HG03575 (cell line): ENCODE data around the gene LRRC52.

ENCODE experiments used
- ATAC-seq: cut with Tn5 transposase; IDR thresholded peaks from one replicate; pipeline ENCODE4 v1.9.1; 2021; ENCODE audit not compliant: unreplicated experiment, insufficient number of reproducible peaks, low FRiP score; ENCODE audit errors: extremely low read depth

The LRRC52 gene, protein sequence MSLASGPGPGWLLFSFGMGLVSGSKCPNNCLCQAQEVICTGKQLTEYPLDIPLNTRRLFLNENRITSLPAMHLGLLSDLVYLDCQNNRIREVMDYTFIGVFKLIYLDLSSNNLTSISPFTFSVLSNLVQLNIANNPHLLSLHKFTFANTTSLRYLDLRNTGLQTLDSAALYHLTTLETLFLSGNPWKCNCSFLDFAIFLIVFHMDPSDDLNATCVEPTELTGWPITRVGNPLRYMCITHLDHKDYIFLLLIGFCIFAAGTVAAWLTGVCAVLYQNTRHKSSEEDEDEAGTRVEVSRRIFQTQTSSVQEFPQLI

DNA sequence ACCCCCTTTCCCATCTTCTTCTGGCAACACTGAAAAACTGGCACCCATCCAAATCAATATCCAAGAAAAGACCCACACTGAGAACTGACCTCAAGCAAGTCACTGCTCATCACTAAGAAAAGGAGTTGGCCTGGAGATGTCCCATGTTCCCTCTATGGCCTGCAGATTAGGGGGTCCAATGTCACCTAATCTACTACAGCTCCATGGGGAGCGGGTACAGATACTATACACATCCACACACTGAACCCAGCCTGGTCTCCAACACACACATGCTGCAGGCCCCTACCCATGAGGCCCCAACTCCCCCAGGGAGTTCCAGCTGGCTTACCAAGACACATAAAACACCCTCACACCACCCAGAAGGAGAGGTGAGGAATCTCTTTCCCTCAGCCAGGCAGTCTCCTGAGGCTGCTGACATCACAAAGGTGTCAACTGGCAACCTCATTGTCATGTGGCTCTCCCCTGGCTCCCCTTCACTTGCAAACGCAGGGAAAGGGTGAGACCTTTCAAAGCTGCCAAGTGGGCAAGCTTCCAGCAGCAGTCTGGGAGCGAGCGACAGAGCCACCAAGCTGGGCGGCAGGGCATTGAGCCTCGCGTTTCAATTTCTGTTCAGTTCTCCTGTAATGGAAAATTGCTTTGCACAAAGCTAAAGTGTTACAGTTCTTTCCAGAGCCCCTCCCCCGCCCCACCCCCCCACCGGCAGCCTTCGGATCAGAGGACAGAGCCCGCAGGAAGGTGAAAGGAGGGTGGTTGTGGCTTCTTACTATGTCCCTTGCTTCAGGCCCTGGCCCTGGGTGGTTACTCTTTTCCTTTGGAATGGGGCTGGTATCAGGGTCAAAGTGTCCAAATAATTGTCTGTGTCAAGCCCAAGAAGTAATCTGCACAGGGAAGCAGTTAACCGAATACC lies at the start of gene LRRC52:
Gene LRRC52 (plus strand): TSS at position 469 of the 907 bp plus-strand sequence. CDS start 297 bp downstream, at position 766.
- no peak for ATAC-seq

DNA sequence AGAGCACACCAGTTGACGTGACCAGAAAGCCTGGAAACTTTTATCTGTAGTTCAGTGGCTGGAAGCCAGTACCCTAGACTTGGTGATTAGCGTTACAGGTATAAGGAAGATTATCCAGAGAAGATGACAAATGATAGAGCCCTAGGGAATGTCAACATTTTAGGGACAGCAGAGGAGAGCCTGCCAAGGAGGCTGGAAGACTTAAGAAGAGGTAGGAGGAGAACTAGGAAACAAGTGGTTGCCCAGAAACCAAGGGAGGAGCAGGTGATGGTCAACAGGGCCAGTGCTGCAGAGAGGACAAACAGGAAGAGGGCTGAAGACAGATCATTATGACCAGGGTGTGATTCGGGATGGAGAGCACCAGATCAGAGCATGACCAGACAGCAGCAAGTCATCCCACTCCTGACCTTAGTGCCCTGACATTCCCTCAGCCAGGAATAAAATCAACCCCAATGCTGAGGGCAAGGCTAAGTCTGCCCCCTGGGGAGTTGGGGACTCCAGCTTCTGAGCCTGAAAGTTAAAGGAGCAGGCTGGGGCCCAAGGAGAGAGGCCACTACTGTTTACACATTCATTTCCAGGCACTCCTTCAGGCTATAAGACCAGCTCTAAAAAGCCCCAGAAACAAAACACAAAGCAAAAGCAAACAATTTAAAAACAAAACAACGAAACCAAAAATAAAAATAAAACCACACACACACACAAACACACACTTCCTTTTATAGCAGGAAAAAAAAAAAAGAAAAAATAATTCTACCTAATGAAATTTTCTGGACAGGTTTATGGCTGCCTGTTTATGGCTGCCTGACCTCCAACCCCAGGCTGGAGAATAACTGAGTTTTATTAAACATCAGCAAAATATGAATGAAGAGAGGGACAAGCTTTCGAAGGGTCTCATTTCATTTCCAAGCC lies 48.6 kb upstream of the LRRC52 start:
- no peak for ATAC-seq

- no peak for ATAC-seq
Measured at GRCh38 chr1:165495858-165496205, 48.0 kb upstream of the LRRC52 start.

DNA sequence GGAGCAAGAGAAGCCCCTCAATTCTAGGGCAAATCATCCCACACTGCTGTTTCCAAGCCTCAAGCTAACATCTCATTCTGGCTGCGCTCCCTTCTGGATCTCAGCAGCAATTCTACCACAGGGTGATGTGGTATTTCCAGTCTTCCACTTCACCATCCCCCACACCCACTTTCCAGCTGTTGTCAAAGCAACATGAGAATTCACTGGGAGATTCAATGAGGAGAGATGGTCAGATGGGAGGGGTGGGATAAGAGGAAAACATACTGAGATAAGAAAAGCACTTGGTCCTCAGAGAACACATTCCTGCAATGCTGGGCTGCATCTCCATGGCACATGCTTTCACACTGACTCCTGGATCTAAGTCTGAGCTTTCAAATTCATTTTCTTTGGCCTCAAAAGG lies 47.3 kb upstream of the LRRC52 start:
- ATAC-seq = no peak

DNA sequence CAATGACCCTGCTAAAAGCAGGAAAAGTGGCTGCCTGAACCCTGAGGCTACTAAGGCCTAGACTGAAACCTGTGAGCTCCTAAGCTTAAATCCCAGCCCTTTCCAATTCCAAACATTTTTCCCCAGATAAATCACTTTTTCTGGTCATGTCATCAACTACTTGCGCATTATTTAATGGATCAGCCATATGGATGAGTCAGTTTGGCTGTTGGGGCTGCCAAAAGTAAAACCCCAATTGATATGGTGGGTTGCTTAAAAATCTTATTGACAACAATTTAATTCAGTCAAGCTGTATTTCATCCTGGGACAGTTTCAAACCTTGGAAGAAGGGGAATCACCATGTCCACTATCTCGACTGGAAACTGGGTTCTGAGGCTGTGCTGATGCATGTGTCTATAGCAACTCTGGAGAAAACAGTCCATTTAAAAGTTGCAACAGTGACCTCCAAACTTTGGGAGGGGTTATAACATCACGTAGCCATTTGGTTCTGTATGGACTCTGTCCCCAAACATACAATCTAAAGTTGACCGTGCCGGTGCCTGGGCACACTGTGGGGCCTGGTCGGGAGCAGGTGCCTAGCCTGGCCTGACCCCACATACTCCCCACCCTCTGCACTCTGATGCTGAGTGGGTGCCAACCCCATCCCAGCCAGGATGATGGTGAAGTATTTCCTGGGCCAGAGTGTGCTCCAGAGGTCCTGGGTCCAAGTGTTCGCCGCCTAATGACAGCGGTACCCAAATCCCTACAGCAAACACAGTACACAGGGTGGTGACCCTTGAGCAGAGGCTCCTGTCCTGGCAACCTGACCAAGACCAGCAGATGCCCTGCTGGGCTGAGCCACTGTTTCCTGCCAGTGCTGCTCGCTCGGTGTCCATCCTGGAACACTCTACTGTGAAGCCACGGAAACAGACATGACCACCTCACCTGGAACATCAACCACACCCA lies 46.5 kb upstream of the LRRC52 start:
- no peak for ATAC-seq

- no peak for ATAC-seq
Measured at GRCh38 chr1:165501330-165501969, 42.4 kb upstream of the LRRC52 start.

DNA sequence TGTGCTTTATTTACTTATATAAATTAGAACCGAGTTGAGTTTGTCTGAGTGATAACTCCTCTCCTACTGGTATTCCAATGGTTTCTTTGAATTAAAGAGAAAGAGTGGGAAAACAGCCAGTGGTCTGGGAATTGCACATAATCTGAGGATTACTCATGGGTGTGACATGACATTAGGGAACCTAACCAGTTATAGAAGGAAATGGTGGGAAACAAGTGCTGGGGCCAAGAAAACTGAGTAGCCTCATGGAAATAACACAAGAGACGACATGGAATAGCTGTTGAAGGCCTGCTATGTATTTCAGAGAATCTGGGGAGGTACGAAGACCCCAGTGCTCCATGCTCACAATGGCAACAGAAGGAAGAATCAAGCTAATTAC lies 41.8 kb upstream of the LRRC52 start:
- ATAC-seq = no peak

GRCh38 chr1:165507570-165507969 lies 36.2 kb upstream of the LRRC52 start:
- ATAC-seq = no peak

DNA sequence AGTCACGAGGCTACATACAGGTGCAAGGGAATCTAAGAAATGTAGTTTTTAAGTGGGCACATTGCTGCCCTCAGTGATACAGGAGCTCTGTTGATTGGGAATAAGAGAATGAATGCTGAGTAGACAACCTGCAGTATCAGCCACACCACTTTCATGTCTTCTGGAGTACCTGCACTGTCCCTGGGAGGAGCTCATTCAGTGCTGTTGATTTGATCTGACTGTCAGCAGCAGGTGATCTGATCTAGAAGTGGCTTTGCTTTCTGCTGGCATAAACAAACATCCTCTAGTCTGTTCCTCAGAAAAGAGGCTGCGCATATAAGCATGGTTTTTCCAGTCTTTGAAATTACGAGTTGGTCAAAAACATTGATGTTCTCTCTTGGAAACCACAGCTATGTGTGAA lies 35.5 kb upstream of the LRRC52 start:
- ATAC-seq = no peak

- no peak for ATAC-seq
Measured at GRCh38 chr1:165512816-165513215, 31.0 kb upstream of the LRRC52 start.

GRCh38 chr1:165516469-165516868 lies 27.3 kb upstream of the LRRC52 start:
- no peak for ATAC-seq

- ATAC-seq = no peak
Measured at GRCh38 chr1:165520646-165521045, 23.2 kb upstream of the LRRC52 start.

DNA sequence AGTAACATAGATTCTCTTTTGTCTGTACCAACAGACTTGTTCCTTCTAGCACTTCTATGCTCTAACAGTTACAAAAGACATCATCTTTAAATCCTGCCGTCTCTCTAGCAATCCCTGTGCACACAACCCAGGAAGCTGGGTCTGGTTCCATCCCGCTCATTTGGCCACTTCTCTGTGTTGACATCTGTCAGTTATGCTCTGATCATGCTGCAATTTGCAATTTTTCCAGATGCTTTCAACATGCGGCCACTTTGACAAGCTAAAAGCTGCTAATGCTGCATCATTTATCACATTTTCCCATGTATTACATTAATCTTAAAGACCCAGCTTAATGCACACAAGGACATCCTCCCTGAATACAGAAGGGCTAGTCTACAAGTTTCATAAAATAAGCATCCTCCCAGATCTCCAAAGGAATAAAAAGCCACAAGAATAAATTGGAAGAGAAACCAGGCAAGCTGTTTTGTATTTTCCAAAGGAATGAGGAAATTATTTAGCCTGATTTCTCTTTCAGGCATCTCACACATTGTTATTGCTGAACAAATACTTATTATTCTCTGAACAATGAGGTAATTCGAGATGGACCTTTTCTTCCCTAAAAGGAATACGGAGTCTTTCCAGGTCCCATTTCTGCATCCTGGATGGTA lies 19.0 kb upstream of the LRRC52 start:
- no peak for ATAC-seq

- no peak for ATAC-seq
Measured at GRCh38 chr1:165525708-165526107, 18.1 kb upstream of the LRRC52 start.

DNA sequence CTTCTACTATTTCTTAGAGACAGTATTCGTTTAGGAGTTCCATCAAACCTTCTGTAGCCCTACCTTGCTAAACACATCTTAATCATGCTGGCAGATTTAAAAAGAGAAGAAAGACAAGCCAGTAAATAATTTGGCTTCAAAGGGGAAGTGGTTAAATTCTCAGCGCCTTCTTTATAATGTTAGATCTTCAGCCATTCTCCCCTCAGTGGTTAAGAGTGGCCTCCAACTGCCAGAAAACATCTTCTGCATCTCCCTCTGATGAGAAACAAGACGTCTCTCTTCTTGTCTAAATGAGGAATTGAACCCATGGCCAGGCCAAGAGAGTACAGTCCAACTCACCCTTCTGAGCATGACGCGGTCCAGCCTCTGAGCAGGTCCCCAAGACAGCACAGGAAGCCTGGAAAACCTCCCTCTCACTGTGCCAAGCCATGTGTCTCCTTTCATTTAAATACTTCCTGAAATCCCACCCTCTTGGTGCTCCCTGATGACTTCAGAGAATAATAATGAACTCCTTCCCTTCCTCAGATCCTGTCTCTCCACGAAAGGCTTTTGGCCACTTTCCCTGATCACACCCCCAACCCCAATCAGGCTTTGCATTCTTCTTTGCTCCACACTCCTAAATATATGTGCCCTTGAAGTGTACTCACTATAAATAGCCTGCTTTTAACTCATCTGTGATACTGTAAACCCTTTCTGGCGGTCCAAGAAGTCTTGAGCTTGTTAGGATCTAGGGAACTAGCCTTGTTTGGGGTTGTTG lies 16.4 kb upstream of the LRRC52 start:
- ATAC-seq = no peak

DNA sequence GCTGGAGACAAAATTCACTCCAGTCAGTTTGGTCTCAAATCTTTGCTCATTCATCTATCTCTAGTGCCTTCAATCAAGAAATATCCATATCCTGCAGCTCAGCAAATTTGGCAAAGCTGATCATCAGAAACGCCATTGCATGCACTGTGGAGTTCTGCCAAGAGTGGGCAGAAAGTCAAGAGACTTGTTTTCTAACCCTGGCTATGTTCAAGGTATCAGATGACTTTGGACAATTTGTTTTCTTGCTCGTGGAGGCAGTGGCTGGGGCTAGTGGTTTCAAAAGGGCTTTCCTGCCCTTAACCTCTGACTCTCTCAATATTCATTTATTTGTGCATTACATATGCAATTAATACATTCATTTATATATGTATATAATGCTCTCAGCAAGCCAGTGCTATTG lies 12.8 kb upstream of the LRRC52 start:
- ATAC-seq = no peak

DNA sequence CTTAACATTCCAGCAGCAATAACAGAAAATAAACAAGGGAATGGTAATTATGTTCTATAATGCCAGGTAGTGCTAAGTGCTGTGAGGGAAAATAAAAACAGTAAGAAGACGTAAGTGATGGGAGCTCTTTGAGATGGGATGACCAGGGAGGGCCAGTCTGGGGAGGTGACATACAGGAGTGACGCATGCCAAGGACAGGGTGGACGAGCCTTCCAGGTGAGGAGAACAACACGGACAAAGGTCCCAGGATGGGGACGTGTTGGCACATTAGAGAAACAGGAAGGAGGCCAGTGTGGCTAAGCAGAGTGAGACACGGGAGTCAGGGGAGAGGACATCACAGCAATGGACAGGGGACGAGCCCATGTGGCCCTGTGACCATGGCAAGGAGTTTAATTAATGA lies 11.7 kb upstream of the LRRC52 start:
- ATAC-seq = no peak
